ENCODE data around the gene VARS2.

VARS2 gene

GRCh38 chr6:30891816-30892538, 22.1 kb upstream of the VARS2 start:
- peaks cover 5% of the 10 kb centered on the region; the same call in 1 of the 2 replicates for H4K20me1 ChIP-seq (ENCODE audit: insufficient read depth, low read length)
- no peak overlapping the region for H2AFZ ChIP-seq (ENCODE audit: low read depth, low read length)
- ATAC-seq (ENCODE audit: insufficient read depth, low read depth) = no peak
- H3K9ac ChIP-seq (ENCODE audit: low read depth, low read length) = no peak overlapping the region
- H3K9me3 ChIP-seq (ENCODE audit: insufficient read depth, low read length, severe bottlenecking) = no peaks in the 10 kb centered on the region
- H3K4me1 ChIP-seq (ENCODE audit: insufficient read depth, low read length) = 0 out of 2 replicates have a peak, but pooled peaks cover 5% of the 10 kb centered on the region
- peaks cover 68% of the 10 kb centered on the region for H3K36me3 ChIP-seq (ENCODE audit: insufficient read depth, low read length)
- peaks cover 12% of the 10 kb centered on the region for H3K79me2 ChIP-seq (ENCODE audit: insufficient read depth, low read length)
- no peak for TF ChIP-seq EZH2 (IDR thresholded peaks at IDR 0.05; ENCODE audit: borderline replicate concordance, low read depth, low read length, severe bottlenecking)
- no peak overlapping the region for H3K4me2 ChIP-seq (ENCODE audit: insufficient read depth, low read length)
- no peak overlapping the region for H3K27ac ChIP-seq (ENCODE audit: low read length)
- no peak for DNase-seq
- no peaks in the 10 kb centered on the region for H3K27me3 ChIP-seq (ENCODE audit: insufficient read depth, low read length, poor library complexity)
- no peak overlapping the region for H3K4me3 ChIP-seq (ENCODE audit: low read depth in 1 of 2, low read length in 2 of 2)

GRCh38 chr6:30893001-30893591, 20.9 kb upstream of the VARS2 start:
- no peak for DNase-seq
- no peak for TF ChIP-seq EZH2 (IDR thresholded peaks at IDR 0.05; ENCODE audit: borderline replicate concordance, low read depth, low read length, severe bottlenecking)
- TF ChIP-seq CTCF (IDR thresholded peaks at IDR 0.05; ENCODE audit: borderline replicate concordance, extremely low read depth, low read length, poor library complexity, severe bottlenecking) = peak; percentile 36
- Histone ChIP-seq H3K27me3 (ENCODE audit: insufficient read depth, low read length, poor library complexity) (no peaks in the 10 kb centered on the region), H3K4me1 (ENCODE audit: insufficient read depth, low read length) (0 out of 2 replicates have a peak, but pooled peaks cover 4% of the 10 kb centered on the region), H3K27ac (ENCODE audit: low read length) (no peak overlapping the region), H3K9me3 (ENCODE audit: insufficient read depth, low read length, severe bottlenecking) (no peaks in the 10 kb centered on the region), H3K36me3 (ENCODE audit: insufficient read depth, low read length) (peaks cover 78% of the 10 kb centered on the region), H4K20me1 (ENCODE audit: insufficient read depth, low read length) (peaks cover 5% of the 10 kb centered on the region; the same call in 1 of the 2 replicates), H3K9ac (ENCODE audit: low read depth, low read length) (no peak overlapping the region), H2AFZ (ENCODE audit: low read depth, low read length) (no peak overlapping the region), H3K79me2 (ENCODE audit: insufficient read depth, low read length) (peaks cover 4% of the 10 kb centered on the region; the same call in 1 of the 2 replicates), H3K4me3 (ENCODE audit: low read depth in 1 of 2, low read length in 2 of 2) (no peak overlapping the region), H3K4me2 (ENCODE audit: insufficient read depth, low read length) (no peak overlapping the region)
- no peak for ATAC-seq (ENCODE audit: insufficient read depth, low read depth)

GRCh38 chr6:30893666-30894065, 20.4 kb upstream of the VARS2 start:
- ATAC-seq (ENCODE audit: insufficient read depth, low read depth) (no peak), DNase-seq (no peak)
- Histone ChIP-seq H2AFZ (ENCODE audit: low read depth, low read length) (no peak overlapping the region), H3K36me3 (ENCODE audit: insufficient read depth, low read length) (peaks cover 83% of the 10 kb centered on the region), H3K9ac (ENCODE audit: low read depth, low read length) (no peak overlapping the region), H4K20me1 (ENCODE audit: insufficient read depth, low read length) (peaks cover 5% of the 10 kb centered on the region; the same call in 1 of the 2 replicates), H3K27me3 (ENCODE audit: insufficient read depth, low read length, poor library complexity) (no peaks in the 10 kb centered on the region), H3K4me2 (ENCODE audit: insufficient read depth, low read length) (no peak overlapping the region), H3K79me2 (ENCODE audit: insufficient read depth, low read length) (0 out of 2 replicates have a peak, but pooled peaks cover 1% of the 10 kb centered on the region), H3K27ac (ENCODE audit: low read length) (no peak overlapping the region), H3K4me3 (ENCODE audit: low read depth in 1 of 2, low read length in 2 of 2) (no peak overlapping the region), H3K9me3 (ENCODE audit: insufficient read depth, low read length, severe bottlenecking) (no peaks in the 10 kb centered on the region), H3K4me1 (ENCODE audit: insufficient read depth, low read length) (0 out of 2 replicates have a peak, but pooled peaks cover 4% of the 10 kb centered on the region)
- TF ChIP-seq CTCF (IDR thresholded peaks at IDR 0.05; ENCODE audit: borderline replicate concordance, extremely low read depth, low read length, poor library complexity, severe bottlenecking) (no peak), EZH2 (IDR thresholded peaks at IDR 0.05; ENCODE audit: borderline replicate concordance, low read depth, low read length, severe bottlenecking) (no peak)

- Histone ChIP-seq H3K79me2 (ENCODE audit: insufficient read depth, low read length) (no peaks in the 10 kb centered on the region), H2AFZ (ENCODE audit: low read depth, low read length) (no peak overlapping the region), H3K4me2 (ENCODE audit: insufficient read depth, low read length) (no peak overlapping the region), H3K4me3 (ENCODE audit: low read depth in 1 of 2, low read length in 2 of 2) (no peak overlapping the region), H3K4me1 (ENCODE audit: insufficient read depth, low read length) (0 out of 2 replicates have a peak, but pooled peaks cover 4% of the 10 kb centered on the region), H3K27ac (ENCODE audit: low read length) (no peak overlapping the region), H3K36me3 (ENCODE audit: insufficient read depth, low read length) (peaks cover 86% of the 10 kb centered on the region), H3K9ac (ENCODE audit: low read depth, low read length) (no peak overlapping the region), H4K20me1 (ENCODE audit: insufficient read depth, low read length) (peaks cover 5% of the 10 kb centered on the region; the same call in 1 of the 2 replicates), H3K27me3 (ENCODE audit: insufficient read depth, low read length, poor library complexity) (no peaks in the 10 kb centered on the region), H3K9me3 (ENCODE audit: insufficient read depth, low read length, severe bottlenecking) (no peaks in the 10 kb centered on the region)
- TF ChIP-seq EZH2 (IDR thresholded peaks at IDR 0.05; ENCODE audit: borderline replicate concordance, low read depth, low read length, severe bottlenecking) = no peak
- no peak for TF ChIP-seq CTCF (IDR thresholded peaks at IDR 0.05; ENCODE audit: borderline replicate concordance, extremely low read depth, low read length, poor library complexity, severe bottlenecking)
- ATAC-seq (ENCODE audit: insufficient read depth, low read depth) = no peak
- DNase-seq = no peak
Observed at GRCh38 chr6:30894381-30894780, 19.7 kb upstream of the VARS2 start.
